HEK293 (cell line): ENCODE results near the gene AQP1.

Experiments used
- CTCF ChIA-PET: fragments of 350-600 bp; formaldehyde crosslinking; extraction: SDS; loops from one replicate; lab custom pipeline; 2021; ENCODE audit warnings: antibody characterized with exemption; lab: Yijun Ruan, JAX
- POLR2A ChIA-PET: fragments of 300-600 bp; formaldehyde crosslinking; extraction: SDS; loops from one replicate; lab custom pipeline; 2020; ENCODE audit warnings: antibody characterized with exemption, inconsistent platforms; lab: Yijun Ruan, JAX
- H3K27ac ChIP-seq: fragments of 200-500 bp; sonication (Bioruptor generic); 2 replicates; pipeline ENCODE4 v1.5.1; 2014; ENCODE audit warnings: low read depth, low read length, control low read depth, inconsistent platforms; ENCODE audit errors: extremely low read depth
- H3K36me3 ChIP-seq, 2 experiments: fragments of 200-500 bp in 1 of 2; sonication (Bioruptor generic) in 1 of 2; 1 replicate in 1 of 2; 2 replicates in 1 of 2; pipeline ENCODE4 v1.5.1; 2014 to 2017; ENCODE audit warnings: inconsistent platforms in 2 of 2, low read length in 2 of 2; ENCODE audit not compliant: control insufficient read depth in 2 of 2, insufficient read depth in 1 of 2
- H3K4me1 ChIP-seq: fragments of 200-500 bp; sonication (Bioruptor generic); 2 replicates; pipeline ENCODE4 v1.5.1; 2014; ENCODE audit warnings: mild to moderate bottlenecking, low read length, inconsistent platforms; ENCODE audit not compliant: control insufficient read depth, insufficient read depth
- H3K4me3 ChIP-seq: 2 replicates; pipeline ENCODE4 v1.5.1; 2011; ENCODE audit warnings: low read depth, mild to moderate bottlenecking, control low read depth, low read length, moderate library complexity
- H3K9me3 ChIP-seq: fragments of 200-500 bp; sonication (Bioruptor generic); 2 replicates; pipeline ENCODE4 v1.5.1; 2014; ENCODE audit warnings: low read depth, low read length, inconsistent platforms; ENCODE audit not compliant: control insufficient read depth, insufficient read depth
- ZFHX2 ChIP-seq: fragments of 450-650 bp; formaldehyde crosslinking; conservative IDR thresholded peaks from 2 replicates; pipeline ENCODE4 v1.5.1; 2016; ENCODE audit warnings: missing biosample characterization, missing genetic modification characterization
- ZFP3 ChIP-seq: fragments of 450-650 bp; formaldehyde crosslinking; IDR thresholded peaks from 2 replicates; pipeline ENCODE4 v1.5.1; 2016; ENCODE audit warnings: low read depth, missing biosample characterization, missing genetic modification characterization
- ZFP41 ChIP-seq: fragments of 450-650 bp; formaldehyde crosslinking; IDR thresholded peaks from 2 replicates; pipeline ENCODE4 v1.5.1; 2016; ENCODE audit warnings: missing biosample characterization, missing genetic modification characterization, borderline replicate concordance
- ZFP69B ChIP-seq: fragments of 450-650 bp; formaldehyde crosslinking; IDR thresholded peaks from 2 replicates; pipeline ENCODE4 v1.5.1; 2016; ENCODE audit warnings: missing biosample characterization, missing genetic modification characterization
- ZNF114 ChIP-seq: fragments of 450-650 bp; formaldehyde crosslinking; IDR thresholded peaks from 2 replicates; pipeline ENCODE4 v1.5.0; 2017; ENCODE audit warnings: missing biosample characterization, missing genetic modification characterization
- ZNF132 ChIP-seq: fragments of 450-650 bp; formaldehyde crosslinking; IDR thresholded peaks from 2 replicates; pipeline ENCODE4 v1.5.1; 2017; ENCODE audit warnings: missing biosample characterization, missing genetic modification characterization, borderline replicate concordance
- ZNF341 ChIP-seq: fragments of 450-650 bp; formaldehyde crosslinking; IDR thresholded peaks from 2 replicates; pipeline ENCODE4; 2016; ENCODE audit warnings: low read depth, missing biosample characterization, missing genetic modification characterization
- ZNF521 ChIP-seq: fragments of 450-650 bp; formaldehyde crosslinking; IDR thresholded peaks from 2 replicates; pipeline ENCODE4 v1.5.1; 2017; ENCODE audit warnings: missing biosample characterization, mild to moderate bottlenecking, missing genetic modification characterization
- ZNF529 ChIP-seq: fragments of 450-650 bp; formaldehyde crosslinking; IDR thresholded peaks from 2 replicates; pipeline ENCODE4 v1.5.1; 2017; ENCODE audit warnings: missing genetic modification characterization, missing biosample characterization; ENCODE audit not compliant: insufficient replicate concordance
- ZNF530 ChIP-seq: fragments of 450-650 bp; formaldehyde crosslinking; IDR thresholded peaks from 2 replicates; pipeline ENCODE4 v1.5.1; 2016; ENCODE audit warnings: low read depth, missing biosample characterization, missing genetic modification characterization
- ZNF585B ChIP-seq: fragments of 450-650 bp; formaldehyde crosslinking; IDR thresholded peaks from 2 replicates; pipeline ENCODE4 v1.5.1; 2016; ENCODE audit warnings: missing biosample characterization, missing genetic modification characterization
- ZNF596 ChIP-seq: fragments of 450-650 bp; IDR thresholded peaks from 2 replicates; pipeline ENCODE4 v1.5.0; 2018; ENCODE audit warnings: missing biosample characterization, mild to moderate bottlenecking, missing genetic modification characterization, moderate library complexity
- ZNF701 ChIP-seq: fragments of 450-650 bp; formaldehyde crosslinking; IDR thresholded peaks from 2 replicates; pipeline ENCODE4 v1.5.1; 2016; ENCODE audit warnings: missing biosample characterization, missing genetic modification characterization
- ZNF707 ChIP-seq: fragments of 450-650 bp; formaldehyde crosslinking; IDR thresholded peaks from 2 replicates; pipeline ENCODE4 v1.5.1; 2016; ENCODE audit warnings: missing biosample characterization, missing genetic modification characterization
- ZNF843 ChIP-seq: fragments of 450-650 bp; formaldehyde crosslinking; IDR thresholded peaks from 2 replicates; pipeline ENCODE4 v1.5.1; 2016; ENCODE audit warnings: missing biosample characterization, missing genetic modification characterization
- TF ChIP-seq, protein P1 (sequence below): fragments of 450-650 bp; formaldehyde crosslinking; IDR thresholded peaks from 2 replicates; pipeline ENCODE4 v1.5.1; 2017; ENCODE audit warnings: missing biosample characterization, missing genetic modification characterization
- TF ChIP-seq, protein P2 (sequence below): fragments of 450-650 bp; formaldehyde crosslinking; IDR thresholded peaks from 2 replicates; pipeline ENCODE4 v1.5.1; 2016; ENCODE audit warnings: missing biosample characterization, missing genetic modification characterization
- TF ChIP-seq, protein P3 (sequence below): fragments of 450-650 bp; formaldehyde crosslinking; IDR thresholded peaks from 2 replicates; pipeline ENCODE4 v1.5.1; 2016; ENCODE audit warnings: missing biosample characterization, missing genetic modification characterization
- TF ChIP-seq, protein P4 (sequence below): fragments of 450-650 bp; formaldehyde crosslinking; IDR thresholded peaks from 2 replicates; pipeline ENCODE4 v1.5.1; 2016; ENCODE audit warnings: missing biosample characterization, missing genetic modification characterization

Gene AQP1

DNA sequence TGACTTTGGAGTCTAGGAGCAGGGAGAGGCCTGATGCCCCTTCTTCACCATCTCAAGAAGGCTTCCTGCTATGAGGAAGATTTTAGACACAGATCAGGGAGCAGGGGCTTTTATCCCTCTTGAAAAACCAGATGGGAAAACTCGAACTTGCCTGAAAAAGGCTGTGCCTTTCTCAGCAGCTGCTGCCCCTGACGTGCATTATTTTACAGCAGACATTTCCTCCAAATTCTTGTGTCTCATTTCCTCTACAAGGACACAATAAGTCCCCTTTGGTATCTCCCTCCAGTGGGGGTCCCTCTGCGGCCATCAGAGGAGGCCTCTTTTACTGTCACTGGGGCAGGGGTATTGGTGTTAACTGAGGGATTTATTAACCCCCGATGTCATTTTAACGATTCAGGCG, 38.0 kb upstream of the AQP1 start:
- Histone ChIP-seq H3K4me1 (no peaks in the 10 kb centered on the region), H3K36me3 (peaks cover 0 to 7% of the 10 kb centered on the region in 2 experiments; a peak in 1 of 3 replicates), H3K4me3 (no peak overlapping the region), H3K9me3 (no peaks in the 10 kb centered on the region), H3K27ac (no peak overlapping the region)
- ChIA-PET POLR2A (no interaction called here), CTCF (interaction anchor here (0.6 kb wide), 1 partner anchor 1912 kb away, joined by 3 read pairs; no protein-coding TSS in a partner anchor)
- TF ChIP-seq ZNF585B (tag by site-specific recombination) (no peak), ZFP69B (tag by site-specific recombination) (no peak), ZNF341 (tag by site-specific recombination) (no peak), ZNF843 (tag by site-specific recombination) (no peak), ZNF530 (no peak)
- TF ChIP-seq, protein P1, sequence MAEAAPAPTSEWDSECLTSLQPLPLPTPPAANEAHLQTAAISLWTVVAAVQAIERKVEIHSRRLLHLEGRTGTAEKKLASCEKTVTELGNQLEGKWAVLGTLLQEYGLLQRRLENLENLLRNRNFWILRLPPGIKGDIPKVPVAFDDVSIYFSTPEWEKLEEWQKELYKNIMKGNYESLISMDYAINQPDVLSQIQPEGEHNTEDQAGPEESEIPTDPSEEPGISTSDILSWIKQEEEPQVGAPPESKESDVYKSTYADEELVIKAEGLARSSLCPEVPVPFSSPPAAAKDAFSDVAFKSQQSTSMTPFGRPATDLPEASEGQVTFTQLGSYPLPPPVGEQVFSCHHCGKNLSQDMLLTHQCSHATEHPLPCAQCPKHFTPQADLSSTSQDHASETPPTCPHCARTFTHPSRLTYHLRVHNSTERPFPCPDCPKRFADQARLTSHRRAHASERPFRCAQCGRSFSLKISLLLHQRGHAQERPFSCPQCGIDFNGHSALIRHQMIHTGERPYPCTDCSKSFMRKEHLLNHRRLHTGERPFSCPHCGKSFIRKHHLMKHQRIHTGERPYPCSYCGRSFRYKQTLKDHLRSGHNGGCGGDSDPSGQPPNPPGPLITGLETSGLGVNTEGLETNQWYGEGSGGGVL (tag by site-specific recombination) = no peak
- TF ChIP-seq, protein P2, sequence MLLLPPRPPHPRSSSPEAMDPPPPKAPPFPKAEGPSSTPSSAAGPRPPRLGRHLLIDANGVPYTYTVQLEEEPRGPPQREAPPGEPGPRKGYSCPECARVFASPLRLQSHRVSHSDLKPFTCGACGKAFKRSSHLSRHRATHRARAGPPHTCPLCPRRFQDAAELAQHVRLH (tag by site-specific recombination) = no peak

DNA sequence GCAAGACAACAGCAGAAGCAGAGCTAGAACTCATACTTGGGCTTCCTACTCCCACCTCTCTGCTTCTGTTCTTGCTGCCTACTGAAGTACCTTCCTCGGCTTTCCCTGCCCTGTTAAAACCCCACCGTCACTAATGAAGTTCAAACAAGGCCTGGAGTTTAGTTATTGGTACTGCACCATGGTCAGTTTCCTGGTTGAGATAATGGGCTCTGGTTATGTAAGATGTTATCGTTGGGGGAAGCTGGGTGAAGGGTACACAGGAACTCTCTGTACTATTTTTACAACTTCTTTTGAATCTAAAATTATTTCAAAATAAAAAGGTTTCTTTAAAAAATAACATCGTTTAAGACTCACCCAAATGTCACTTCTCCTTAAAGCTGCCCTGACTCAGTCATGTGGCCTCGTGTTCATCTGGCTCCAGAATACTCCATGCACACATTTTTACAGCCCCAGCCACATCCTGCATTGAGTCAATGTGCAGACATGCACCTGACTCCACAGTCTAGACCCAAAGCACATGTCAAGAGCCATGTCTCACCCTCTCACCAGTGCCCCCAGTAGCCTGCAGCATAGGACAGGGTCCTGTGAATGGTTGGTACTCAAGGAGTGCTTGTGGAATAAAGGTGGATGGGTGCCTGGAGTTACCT, 36.9 kb upstream of the AQP1 start:
- peak; percentile 99 for TF ChIP-seq ZNF529
- TF ChIP-seq ZNF521 (tag by site-specific recombination) = no peak
- POLR2A ChIA-PET = no interaction called here
- Histone ChIP-seq H3K4me3 (no peak overlapping the region), H3K4me1 (no peaks in the 10 kb centered on the region), H3K27ac (no peak overlapping the region), H3K9me3 (no peaks in the 10 kb centered on the region), H3K36me3 (peaks cover 0 to 7% of the 10 kb centered on the region in 2 experiments; a peak in 1 of 3 replicates)
- CTCF ChIA-PET = interaction anchor here (0.6 kb wide), 1 partner anchor 934 kb away, joined by 4 read pairs; no protein-coding TSS in a partner anchor

DNA sequence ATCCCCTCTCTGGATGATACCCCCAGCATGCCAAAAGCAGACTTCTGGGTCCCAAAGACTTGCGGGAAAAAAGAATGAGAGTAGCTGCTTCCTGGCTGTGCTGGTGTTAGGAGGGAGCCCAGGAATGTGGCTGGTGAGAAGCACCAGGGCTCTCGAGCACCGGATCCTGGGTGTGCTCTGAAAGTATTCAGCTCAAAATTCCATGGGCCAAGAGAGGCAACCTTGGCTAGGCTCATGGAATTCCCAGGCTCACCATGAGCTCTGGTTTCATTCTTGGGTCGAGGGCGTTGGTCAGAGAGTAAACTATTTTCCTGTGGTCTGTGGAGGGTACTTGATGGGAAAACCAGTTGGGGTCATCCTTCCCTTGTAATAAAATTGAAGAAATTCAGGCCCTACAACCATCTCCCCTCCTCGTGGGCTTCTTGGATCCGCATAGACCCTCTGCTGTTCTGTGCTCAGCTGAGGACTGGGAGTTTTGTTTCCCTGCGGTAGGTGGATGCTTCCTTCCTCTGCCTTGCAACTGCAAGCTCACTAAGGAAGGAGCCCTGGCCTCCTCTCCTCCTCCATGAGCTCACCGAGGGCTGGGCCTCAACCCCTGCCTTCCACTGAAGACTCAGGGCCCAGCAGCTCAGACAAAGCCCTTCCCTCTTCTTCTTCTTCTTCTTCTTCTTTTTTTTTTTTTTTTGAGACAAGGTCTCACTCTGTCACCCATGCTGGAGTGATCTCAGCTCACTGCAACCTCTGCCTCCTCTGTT, 34.5 kb upstream of the AQP1 start:
- Histone ChIP-seq H3K4me1 (no peaks in the 10 kb centered on the region), H3K4me3 (no peak overlapping the region), H3K36me3 (peaks cover 0 to 7% of the 10 kb centered on the region in 2 experiments; a peak in 1 of 3 replicates), H3K27ac (no peak overlapping the region), H3K9me3 (no peaks in the 10 kb centered on the region)
- ChIA-PET CTCF (interaction anchor here (0.6 kb wide), 1 partner anchor 107 kb away, joined by 3 read pairs; no protein-coding TSS in a partner anchor), POLR2A (interaction anchor here (0.7 kb wide), 1 partner anchor 78 kb away, joined by 4 read pairs; no protein-coding TSS in a partner anchor)
- TF ChIP-seq ZNF701 (tag by site-specific recombination) (no peak), ZNF132 (tag by site-specific recombination) (no peak), ZFHX2 (tag by site-specific recombination) (no peak), ZNF114 (no peak), ZNF707 (tag by site-specific recombination) (no peak), ZFP41 (tag by site-specific recombination) (no peak), ZFP3 (tag by site-specific recombination) (no peak), ZNF596 (tag by site-specific recombination) (no peak)
- TF ChIP-seq, protein P3, sequence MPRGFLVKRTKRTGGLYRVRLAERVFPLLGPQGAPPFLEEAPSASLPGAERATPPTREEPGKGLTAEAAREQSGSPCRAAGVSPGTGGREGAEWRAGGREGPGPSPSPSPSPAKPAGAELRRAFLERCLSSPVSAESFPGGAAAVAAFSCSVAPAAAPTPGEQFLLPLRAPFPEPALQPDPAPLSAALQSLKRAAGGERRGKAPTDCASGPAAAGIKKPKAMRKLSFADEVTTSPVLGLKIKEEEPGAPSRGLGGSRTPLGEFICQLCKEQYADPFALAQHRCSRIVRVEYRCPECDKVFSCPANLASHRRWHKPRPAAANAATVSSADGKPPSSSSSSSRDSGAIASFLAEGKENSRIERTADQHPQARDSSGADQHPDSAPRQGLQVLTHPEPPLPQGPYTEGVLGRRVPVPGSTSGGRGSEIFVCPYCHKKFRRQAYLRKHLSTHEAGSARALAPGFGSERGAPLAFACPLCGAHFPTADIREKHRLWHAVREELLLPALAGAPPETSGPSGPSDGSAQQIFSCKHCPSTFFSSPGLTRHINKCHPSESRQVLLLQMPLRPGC (tag by site-specific recombination) = no peak
- TF ChIP-seq, protein P4, sequence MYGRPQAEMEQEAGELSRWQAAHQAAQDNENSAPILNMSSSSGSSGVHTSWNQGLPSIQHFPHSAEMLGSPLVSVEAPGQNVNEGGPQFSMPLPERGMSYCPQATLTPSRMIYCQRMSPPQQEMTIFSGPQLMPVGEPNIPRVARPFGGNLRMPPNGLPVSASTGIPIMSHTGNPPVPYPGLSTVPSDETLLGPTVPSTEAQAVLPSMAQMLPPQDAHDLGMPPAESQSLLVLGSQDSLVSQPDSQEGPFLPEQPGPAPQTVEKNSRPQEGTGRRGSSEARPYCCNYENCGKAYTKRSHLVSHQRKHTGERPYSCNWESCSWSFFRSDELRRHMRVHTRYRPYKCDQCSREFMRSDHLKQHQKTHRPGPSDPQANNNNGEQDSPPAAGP (tag by site-specific recombination) = no peak
